ENCODE measurements around the gene NEUROD4.

- TF ChIP-seq POLR2A (IDR thresholded peaks at IDR 0.05; ENCODE audit: low read length) (no peak), GATA1 (IDR thresholded peaks at IDR 0.05; ENCODE audit: low read depth, low read length) (no peak)
These were observed 39.4 kb upstream of the NEUROD4 start for GRCh38 chr12:54980341-54980740.
